ENCODE measurements around the gene MAP4K2. TPM values are rescaled to one million over a fixed set of nuclear protein-coding genes. Genes with fewer than 3 reads are reported as not detected.
A peak's percentile ranks its signal among the peaks of the same experiment; 100 is the strongest.

Gene MAP4K2
- total RNA-seq, 2 experiments from 2014 or later = 54.0 to 57.3 TPM

- no peaks in the 10 kb centered on the region for H3K9me3 Mint-ChIP-seq (ENCODE audit: low read depth)
- peaks cover 74% of the 10 kb centered on the region for H3K4me1 Mint-ChIP-seq
- DNase-seq (no peak), ATAC-seq (no peak)
- peak overlapping the region; percentile 97 for H3K4me3 Mint-ChIP-seq
- CTCF ChIA-PET = interaction anchor here (1.1 to 4.1 kb wide), 3 partner anchors 11 to 32 kb away, joined by 3 to 38 read pairs (median 3); partner anchors contain the start of gene PYGM
- POLR2A ChIA-PET = interaction anchor here (0.6 to 3.0 kb wide), 3 partner anchors 13 to 47 kb away, joined by 4 to 14 read pairs (median 4); no protein-coding TSS in a partner anchor
- peak overlapping the region; percentile 71 for H3K27ac Mint-ChIP-seq
- intact Hi-C loops (cut with DNase I, micrococcal nuclease) = loop anchor here (1.0 to 10.0 kb wide), 9 partner anchors 14 to 1490 kb away; partner anchors contain the start of genes EHD1 (in 1 of the 2), FAM89B (in 1 of the 2), KAT5 (in 1 of the 2) and MEN1 (in 1 of the 2)
- peaks cover 60% of the 10 kb centered on the region for H3K36me3 Mint-ChIP-seq (ENCODE audit: low read depth)
- H3K27me3 Mint-ChIP-seq = no peaks in the 10 kb centered on the region
These were observed 26.1 kb downstream of the MAP4K2 start for GRCh38 chr11:64776875-64777274.

- H3K9me3 Mint-ChIP-seq (ENCODE audit: low read depth) = no peaks in the 10 kb centered on the region
- H3K36me3 Mint-ChIP-seq (ENCODE audit: low read depth) = peaks cover 64% of the 10 kb centered on the region
- H3K27ac Mint-ChIP-seq = peak overlapping the region; percentile 71
- POLR2A ChIA-PET = interaction anchor here (1.4 to 3.0 kb wide), 2 partner anchors 12 to 15 kb away, joined by 4 to 14 read pairs; no protein-coding TSS in a partner anchor
- ATAC-seq = no peak
- DNase-seq = no peak
- H3K4me3 Mint-ChIP-seq = peak overlapping the region; percentile 97
- peaks cover 78% of the 10 kb centered on the region for H3K4me1 Mint-ChIP-seq
- no peaks in the 10 kb centered on the region for H3K27me3 Mint-ChIP-seq
- intact Hi-C loops (cut with DNase I, micrococcal nuclease) = loop anchor here (2.0 to 10.0 kb wide), 8 partner anchors 14 to 1491 kb away; partner anchors contain the start of genes EHD1 (in 1 of the 2), FAM89B (in 1 of the 2), KAT5 (in 1 of the 2) and RAB1B (in 1 of the 2)
- CTCF ChIA-PET = interaction anchor here (1.1 to 4.1 kb wide), 3 partner anchors 11 to 32 kb away, joined by 3 to 38 read pairs (median 3); partner anchors contain the start of gene PYGM
These were observed 26.6 kb downstream of the MAP4K2 start for GRCh38 chr11:64776425-64776824.

GRCh38 chr11:64774144-64774543 lies 28.9 kb downstream of the MAP4K2 start:
- ChIA-PET CTCF (interaction anchor here (0.7 to 4.1 kb wide), 5 partner anchors 8 to 240 kb away, joined by 3 to 38 read pairs (median 4); partner anchors contain the start of gene ARL2), POLR2A (interaction anchor here (1.0 to 3.0 kb wide), 5 partner anchors 10 to 473 kb away, joined by 4 to 17 read pairs (median 11); partner anchors contain the start of gene PYGM)
- Mint-ChIP-seq H3K4me1 (peaks cover 78% of the 10 kb centered on the region), H3K27ac (peak overlapping the region; percentile 88), H3K27me3 (no peaks in the 10 kb centered on the region), H3K9me3 (ENCODE audit: low read depth) (no peaks in the 10 kb centered on the region), H3K4me3 (peak overlapping the region; percentile 0), H3K36me3 (ENCODE audit: low read depth) (peaks cover 83% of the 10 kb centered on the region)
- intact Hi-C loops (cut with DNase I, micrococcal nuclease) = loop anchor here in 1 of 2 experiments (10.0 kb wide), 1 partner anchor 341 kb away; the partner anchor contains the start of genes TM7SF2 and ZNHIT2
- DNase-seq (no peak), ATAC-seq (no peak)

GRCh38 chr11:64772303-64773018 lies 30.6 kb downstream of the MAP4K2 start:
- peaks cover 97% of the 10 kb centered on the region for H3K36me3 Mint-ChIP-seq (ENCODE audit: low read depth)
- intact Hi-C loops (cut with DNase I, micrococcal nuclease) = loop anchor here in 1 of 2 experiments (10.0 kb wide), 1 partner anchor 342 kb away; the partner anchor contains the start of genes TM7SF2 and ZNHIT2
- H3K4me3 Mint-ChIP-seq = peak overlapping the region; percentile 28
- H3K27me3 Mint-ChIP-seq = no peaks in the 10 kb centered on the region
- no peak for DNase-seq
- CTCF ChIA-PET = interaction anchor here (0.6 to 4.1 kb wide), 8 partner anchors 9 to 122 kb away, joined by 3 to 30 read pairs (median 4); partner anchors contain the start of genes PYGM and RASGRP2
- no peaks in the 10 kb centered on the region for H3K9me3 Mint-ChIP-seq (ENCODE audit: low read depth)
- POLR2A ChIA-PET = interaction anchor here (1.5 kb wide), 2 partner anchors 9 to 11 kb away, joined by 9 to 13 read pairs; no protein-coding TSS in a partner anchor
- ATAC-seq = no peak
- peak overlapping the region; percentile 93 for H3K27ac Mint-ChIP-seq
- peaks cover 93% of the 10 kb centered on the region for H3K4me1 Mint-ChIP-seq

GRCh38 chr11:64771861-64772260 lies 31.2 kb downstream of the MAP4K2 start:
- Mint-ChIP-seq H3K36me3 (ENCODE audit: low read depth) (peaks cover 97% of the 10 kb centered on the region), H3K27me3 (no peaks in the 10 kb centered on the region), H3K27ac (peak overlapping the region; percentile 93), H3K9me3 (ENCODE audit: low read depth) (no peaks in the 10 kb centered on the region), H3K4me3 (peak overlapping the region; percentile 28), H3K4me1 (peaks cover 95% of the 10 kb centered on the region)
- intact Hi-C loops (cut with DNase I, micrococcal nuclease) = loop anchor here in 1 of 2 experiments (10.0 kb wide), 1 partner anchor 343 kb away; the partner anchor contains the start of genes TM7SF2 and ZNHIT2
- ChIA-PET POLR2A (interaction anchor here (0.7 to 1.5 kb wide), 3 partner anchors 8 to 276 kb away, joined by 3 to 13 read pairs (median 9); no protein-coding TSS in a partner anchor), CTCF (interaction anchor here (0.7 to 4.1 kb wide), 7 partner anchors 10 to 123 kb away, joined by 3 to 30 read pairs (median 3); partner anchors contain the start of genes PYGM and RASGRP2)
- ATAC-seq (no peak), DNase-seq (no peak)

- intact Hi-C loops (cut with DNase I, micrococcal nuclease) = loop anchor here in 1 of 2 experiments (10.0 kb wide), 1 partner anchor 345 kb away; the partner anchor contains the start of genes TM7SF2 and ZNHIT2
- CTCF ChIA-PET = interaction anchor here (0.6 to 4.1 kb wide), 3 partner anchors 8 to 600 kb away, joined by 3 to 30 read pairs (median 3); partner anchors contain the start of gene PYGM
These were observed 32.9 kb downstream of the MAP4K2 start for GRCh38 chr11:64770120-64770519.

GRCh38 chr11:64769283-64769682 lies 33.7 kb downstream of the MAP4K2 start:
- Mint-ChIP-seq H3K36me3 (ENCODE audit: low read depth) (peaks cover 91% of the 10 kb centered on the region), H3K27me3 (no peaks in the 10 kb centered on the region), H3K4me3 (no peak overlapping the region), H3K27ac (peak overlapping the region; percentile 74), H3K9me3 (ENCODE audit: low read depth) (no peaks in the 10 kb centered on the region), H3K4me1 (peaks cover 90% of the 10 kb centered on the region)
- DNase-seq (no peak), ATAC-seq (no peak)
- intact Hi-C loops (cut with DNase I, micrococcal nuclease) = no loop called here
- ChIA-PET CTCF (interaction anchor here (0.6 to 4.1 kb wide), 3 partner anchors 7 to 23 kb away, joined by 3 to 30 read pairs (median 4); partner anchors contain the start of gene PYGM), POLR2A (interaction anchor here (0.8 to 1.1 kb wide), 2 partner anchors 9 kb away, joined by 3 to 6 read pairs; no protein-coding TSS in a partner anchor)

More at GRCh38 chr11:64770120-64770519, 32.9 kb downstream of the MAP4K2 start:
- Mint-ChIP-seq H3K4me1 (peaks cover 90% of the 10 kb centered on the region), H3K27ac (no peak overlapping the region), H3K4me3 (no peak overlapping the region), H3K9me3 (ENCODE audit: low read depth) (no peaks in the 10 kb centered on the region), H3K27me3 (no peaks in the 10 kb centered on the region), H3K36me3 (ENCODE audit: low read depth) (peaks cover 91% of the 10 kb centered on the region)
- DNase-seq = no peak
- POLR2A ChIA-PET = interaction anchor here (0.6 to 1.1 kb wide), 4 partner anchors 8 to 617 kb away, joined by 3 to 6 read pairs (median 4); no protein-coding TSS in a partner anchor
- ATAC-seq = no peak

- Mint-ChIP-seq H3K36me3 (ENCODE audit: low read depth) (peaks cover 92% of the 10 kb centered on the region), H3K9me3 (ENCODE audit: low read depth) (no peaks in the 10 kb centered on the region), H3K4me1 (peaks cover 91% of the 10 kb centered on the region), H3K4me3 (no peak overlapping the region), H3K27me3 (no peaks in the 10 kb centered on the region), H3K27ac (peak overlapping the region; percentile 82)
- CTCF ChIA-PET = interaction anchor here (0.9 to 6.0 kb wide), 5 partner anchors 7 to 32 kb away, joined by 3 to 38 read pairs (median 3); partner anchors contain the start of gene SF1
- intact Hi-C loops (cut with DNase I, micrococcal nuclease) = no loop called here
- POLR2A ChIA-PET = no interaction called here
- ATAC-seq (no peak), DNase-seq (no peak)
These were observed 34.7 kb downstream of the MAP4K2 start for GRCh38 chr11:64768300-64768694.

GRCh38 chr11:64767344-64768299 lies 35.4 kb downstream of the MAP4K2 start:
- ATAC-seq (peak; percentile 50), DNase-seq (peak; percentile 90)
- Mint-ChIP-seq H3K27ac (peak overlapping the region; percentile 88), H3K4me3 (no peak overlapping the region), H3K27me3 (no peaks in the 10 kb centered on the region), H3K4me1 (peaks cover 91% of the 10 kb centered on the region), H3K9me3 (ENCODE audit: low read depth) (no peaks in the 10 kb centered on the region), H3K36me3 (ENCODE audit: low read depth) (peaks cover 90% of the 10 kb centered on the region)
- intact Hi-C loops (cut with DNase I, micrococcal nuclease) = loop anchor here in 1 of 2 experiments (1.0 kb wide), 1 partner anchor 11 kb away; the partner anchor contains the start of gene SF1
- ChIA-PET CTCF (interaction anchor here (0.6 to 6.0 kb wide), 7 partner anchors 8 to 541 kb away, joined by 3 to 38 read pairs (median 3); partner anchors contain the start of gene SF1), POLR2A (no interaction called here)

GRCh38 chr11:64766881-64767280 lies 36.1 kb downstream of the MAP4K2 start:
- peaks cover 91% of the 10 kb centered on the region for H3K4me1 Mint-ChIP-seq
- DNase-seq (no peak), ATAC-seq (no peak)
- intact Hi-C loops (cut with DNase I, micrococcal nuclease) = loop anchor here in 1 of 2 experiments (1.0 kb wide), 1 partner anchor 11 kb away; the partner anchor contains the start of gene SF1
- H3K36me3 Mint-ChIP-seq (ENCODE audit: low read depth) = peaks cover 88% of the 10 kb centered on the region
- H3K27ac Mint-ChIP-seq = peak overlapping the region; percentile 88
- no peaks in the 10 kb centered on the region for H3K9me3 Mint-ChIP-seq (ENCODE audit: low read depth)
- CTCF ChIA-PET = interaction anchor here (1.1 to 6.0 kb wide), 2 partner anchors 9 to 33 kb away, joined by 3 to 38 read pairs; no protein-coding TSS in a partner anchor
- POLR2A ChIA-PET = no interaction called here
- no peaks in the 10 kb centered on the region for H3K27me3 Mint-ChIP-seq
- H3K4me3 Mint-ChIP-seq = no peak overlapping the region

All from activated CD4-positive, alpha-beta T cell treated with anti-CD3 and anti-CD28 coated beads for 36 hours (primary cell).